Aorta (tissue), 5 donors: ENCODE data around the gene BCAS1. TPM values are rescaled to one million over a fixed set of nuclear protein-coding genes. Genes with fewer than 3 reads are reported as not detected.

Experiments used
- ATAC-seq: fragments of 200-7000 bp; cut with Tn5 transposase; one replicate; pipeline ENCODE4 v1.9.1; 2022; ENCODE audit warnings: moderate library complexity; ENCODE audit not compliant: low FRiP score
- DNase-seq, 2 donors: peaks; one replicate each; pipeline ENCODE4 v3.0.0-alpha.2; 2020
- H3K27ac ChIP-seq, 2 donors: one replicate each; pipeline ENCODE4 v1.5.1; 2013; ENCODE audit warnings: low read length in 2 of 2, mild to moderate bottlenecking in 2 of 2, moderate library complexity in 2 of 2, control low read depth in 1 of 2, inconsistent platforms in 1 of 2, low read depth in 1 of 2
- H3K27me3 ChIP-seq, 2 donors: one replicate each; pipeline ENCODE4 v1.6.1; 2013; ENCODE audit warnings: control low read depth in 1 of 2, low read length in 1 of 2, mild to moderate bottlenecking in 1 of 2, moderate library complexity in 1 of 2; ENCODE audit not compliant: insufficient read depth in 2 of 2, control insufficient read depth in 1 of 2
- H3K36me3 ChIP-seq, 2 donors: one replicate each; pipeline ENCODE4 v1.6.1; 2013; ENCODE audit warnings: control low read depth in 1 of 2, low read length in 1 of 2, mild to moderate bottlenecking in 1 of 2; ENCODE audit not compliant: insufficient read depth in 2 of 2, control insufficient read depth in 1 of 2
- H3K4me1 ChIP-seq, 2 donors: one replicate each; pipeline ENCODE4 v1.6.1; 2013; ENCODE audit warnings: low read length in 2 of 2, control low read depth in 1 of 2, mild to moderate bottlenecking in 1 of 2, moderate library complexity in 1 of 2; ENCODE audit not compliant: insufficient read depth in 2 of 2, control insufficient read depth in 1 of 2
- H3K4me3 ChIP-seq, 2 donors: one replicate each; pipeline ENCODE4 v1.5.1; 2013; ENCODE audit warnings: low read length in 2 of 2, control low read depth in 1 of 2, mild to moderate bottlenecking in 1 of 2
- H3K9me3 ChIP-seq: one replicate; pipeline ENCODE4 v1.6.1; 2013; ENCODE audit warnings: mild to moderate bottlenecking, low read length; ENCODE audit not compliant: control insufficient read depth
- WGBS, 2 donors: extraction: QIAGEN DNeasy Blood & Tissue Kit; methylation state at CpG; one replicate each; pipeline ENCODE4 v1.1.7; 2013; 5-methylcytosine and 5-hydroxymethylcytosine counted together
- intact Hi-C, 2 donors: fragments of 100-400 bp; cut with DNase I; formaldehyde crosslinking; loops; one replicate each; pipeline versions ENCODE4 v1.14.2 to v1.15.0; 2022
- polyA plus RNA-seq, 2 donors: library from polyadenylated mRNA; stranded (reverse); fragments of 200-250 nt; gene quantifications; one replicate each; pipeline ENCODE4 v1.2.3, GENCODE V29; 2013
- total RNA-seq, 2 donors: library from RNA; stranded (reverse); fragmentation: NEBNext Ultra II Directional; extraction: Animal tissue kit (Norgen Biotek cat#: 25700); gene quantifications; one replicate each; pipeline ENCODE4 v1.2.1, GENCODE V29; 2021
- donor health status: healthy with polysubstance abuse.
- donor health status: Bipolar disorder and iron deficiency.
- donor health status: DM: no; HTN: no; CAD: no.
- donor health status: DM: no; HTN: no; CAD: no.
- donor health status: DM: yes; HTN: yes; CAD: no.

The BCAS1 gene
- total and polyA plus RNA-seq, 4 donors = 0.51 to 8.9 (median 1.8) TPM

DNA sequence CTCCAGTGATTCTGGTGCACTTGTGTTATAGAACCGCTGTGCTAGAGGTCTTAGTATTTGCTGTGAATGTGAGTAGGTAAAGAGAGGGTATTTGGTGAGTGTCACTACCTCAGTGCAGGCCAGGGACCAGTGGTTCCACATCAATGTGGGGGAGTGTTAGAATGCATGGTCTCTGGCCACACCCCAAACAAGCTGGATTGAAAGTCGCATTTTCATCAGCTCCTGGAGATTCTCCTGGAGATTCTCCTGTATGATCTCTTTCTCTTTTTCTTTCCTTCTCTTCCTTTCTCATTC is 26.8 kb upstream of the BCAS1 start:
- H3K9me3 ChIP-seq = no peaks in the 10 kb centered on the region
- no peaks in the 10 kb centered on the region for H3K27me3 ChIP-seq
- no peak for DNase-seq
- intact Hi-C loops = loop anchor here (2.0 to 10.0 kb wide), 3 partner anchors 102 to 550 kb away; no protein-coding TSS in a partner anchor
- H3K36me3 ChIP-seq = no peaks in the 10 kb centered on the region
- H3K4me3 ChIP-seq = no peak overlapping the region
- no peak overlapping the region for H3K27ac ChIP-seq
- ATAC-seq = no peak
- WGBS, 2 donors = 74 to 83% methylated on average over 2 of the region's 2 CpGs
- H3K4me1 ChIP-seq = no peaks in the 10 kb centered on the region

DNA sequence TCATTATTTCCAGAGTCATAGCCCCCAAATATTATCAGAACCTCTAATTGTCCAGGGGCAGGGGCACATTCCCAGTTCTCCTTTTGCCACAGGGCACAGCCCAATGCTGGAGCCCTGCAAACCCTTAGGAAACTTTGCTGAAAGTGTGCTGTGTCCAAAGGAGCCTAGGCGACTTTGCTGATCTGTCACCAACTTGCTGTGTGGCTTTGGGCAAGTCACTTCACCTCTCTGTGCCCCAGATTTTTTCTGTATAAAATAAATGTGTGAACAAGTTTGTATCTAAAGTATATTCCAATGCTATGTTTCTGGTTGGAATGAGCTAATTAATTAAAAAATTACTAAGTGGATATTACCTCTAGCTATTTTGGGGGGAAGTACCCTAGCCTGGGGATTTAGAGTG is 25.4 kb upstream of the BCAS1 start:
- intact Hi-C loops = loop anchor here (2.0 to 10.0 kb wide), 3 partner anchors 103 to 551 kb away; no protein-coding TSS in a partner anchor
- DNase-seq = no peak
- H3K4me3 ChIP-seq = no peak overlapping the region
- no peaks in the 10 kb centered on the region for H3K27me3 ChIP-seq
- no peaks in the 10 kb centered on the region for H3K9me3 ChIP-seq
- H3K4me1 ChIP-seq = no peaks in the 10 kb centered on the region
- no peak for ATAC-seq
- H3K27ac ChIP-seq = no peak overlapping the region
- WGBS, 2 donors = 80 to 88% methylated on average over 1 of the region's 1 CpG
- no peaks in the 10 kb centered on the region for H3K36me3 ChIP-seq

DNA sequence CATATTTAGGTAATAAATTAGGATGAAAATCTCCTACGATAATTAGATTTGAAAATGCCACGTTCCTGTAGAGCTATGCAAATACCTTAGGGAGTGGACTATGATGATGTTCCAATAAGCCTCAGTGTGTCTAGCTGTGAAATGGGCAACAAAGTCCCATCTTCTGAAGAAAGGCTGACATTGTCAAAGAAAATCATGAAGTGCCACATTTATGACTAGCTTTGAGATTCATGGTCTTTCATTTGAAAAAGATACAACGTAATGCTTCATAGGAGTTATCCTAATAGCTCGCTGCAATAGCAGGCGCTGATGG is 23.8 kb upstream of the BCAS1 start:
- no peaks in the 10 kb centered on the region for H3K36me3 ChIP-seq
- DNase-seq (no peak), ATAC-seq (no peak)
- H3K27me3 ChIP-seq = no peaks in the 10 kb centered on the region
- no peaks in the 10 kb centered on the region for H3K9me3 ChIP-seq
- 81 to 84% methylated on average over 5 of the region's 5 CpGs for WGBS, 2 donors
- no peak overlapping the region for H3K27ac ChIP-seq
- no peaks in the 10 kb centered on the region for H3K4me1 ChIP-seq
- H3K4me3 ChIP-seq = no peak overlapping the region
- intact Hi-C loops = loop anchor here in 1 of 2 donors (10.0 kb wide), 1 partner anchor 551 kb away; no protein-coding TSS in a partner anchor

DNA sequence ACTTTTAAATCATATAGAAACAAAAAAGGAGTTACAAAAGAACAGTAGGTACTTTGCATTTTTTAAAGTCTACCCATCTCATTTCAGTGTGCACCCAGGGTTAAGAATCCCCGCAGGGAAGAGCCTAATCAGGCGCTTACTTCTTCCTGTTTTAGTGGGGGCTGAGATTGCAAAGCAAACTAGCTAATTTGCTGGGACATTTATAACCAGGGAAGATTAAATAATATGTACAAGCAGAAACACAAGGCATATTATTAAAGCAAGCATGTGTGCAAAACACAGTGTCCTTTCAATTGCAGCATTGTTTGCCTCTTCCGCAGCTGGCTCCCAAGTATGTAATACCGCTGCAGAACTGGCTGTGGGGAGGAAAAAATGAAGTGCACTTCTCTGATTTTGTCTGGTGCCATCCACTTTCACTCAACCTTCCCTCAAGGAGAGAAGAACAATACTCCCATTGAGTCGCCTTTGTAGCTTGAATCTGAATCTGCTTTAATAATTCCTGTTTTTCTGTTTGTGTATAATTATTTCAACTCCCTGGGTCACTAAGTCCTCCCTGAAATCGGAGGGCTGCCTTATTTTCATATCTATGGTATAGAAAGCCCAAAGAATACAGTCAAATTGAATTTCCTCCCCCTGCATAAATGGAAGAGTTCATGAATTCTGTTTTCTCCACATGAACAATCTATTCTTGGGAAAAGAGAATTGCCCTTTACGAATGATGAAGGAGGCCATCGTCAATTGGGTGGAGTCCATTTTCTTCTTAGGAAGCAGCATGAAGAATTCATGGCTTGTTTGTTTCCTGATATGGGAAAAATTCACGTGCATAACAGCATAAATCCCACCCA is 23.3 kb upstream of the BCAS1 start:
- intact Hi-C loops = loop anchor here in 1 of 2 donors (10.0 kb wide), 1 partner anchor 551 kb away; no protein-coding TSS in a partner anchor
- Histone ChIP-seq H3K4me1 (no peaks in the 10 kb centered on the region), H3K27me3 (no peaks in the 10 kb centered on the region), H3K27ac (no peak overlapping the region), H3K9me3 (no peaks in the 10 kb centered on the region), H3K4me3 (no peak overlapping the region), H3K36me3 (no peaks in the 10 kb centered on the region)
- WGBS, 2 donors = 49% methylated on average over 9 of the region's 9 CpGs
- DNase-seq (no peak), ATAC-seq (no peak)

DNA sequence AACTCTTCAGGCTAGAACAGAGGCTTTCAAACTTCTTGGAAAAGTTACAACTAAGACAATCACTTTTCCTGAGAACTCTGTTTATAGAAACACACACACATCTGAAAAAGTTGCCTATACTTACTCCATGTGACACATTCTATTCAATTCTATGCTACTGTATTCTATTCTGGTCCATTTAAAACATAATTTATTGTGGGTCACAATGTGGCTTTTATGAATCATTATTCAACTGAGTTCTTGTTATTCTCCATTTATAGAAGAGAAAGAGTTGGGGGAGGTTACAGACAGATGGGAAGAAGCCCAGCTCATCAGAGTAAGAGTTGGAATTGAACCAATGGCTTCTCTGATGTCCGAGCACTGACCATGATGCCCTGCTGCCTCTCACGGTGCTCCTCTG is 21.6 kb upstream of the BCAS1 start:
- 38 to 47% methylated on average over 2 of the region's 2 CpGs for WGBS, 2 donors
- no peak for ATAC-seq
- Histone ChIP-seq H3K9me3 (no peaks in the 10 kb centered on the region), H3K36me3 (no peaks in the 10 kb centered on the region), H3K27ac (no peak overlapping the region), H3K4me1 (no peaks in the 10 kb centered on the region), H3K27me3 (no peaks in the 10 kb centered on the region), H3K4me3 (no peak overlapping the region)
- no peak for DNase-seq
- intact Hi-C loops = loop anchor here in 1 of 2 donors (10.0 kb wide), 1 partner anchor 553 kb away; no protein-coding TSS in a partner anchor

DNA sequence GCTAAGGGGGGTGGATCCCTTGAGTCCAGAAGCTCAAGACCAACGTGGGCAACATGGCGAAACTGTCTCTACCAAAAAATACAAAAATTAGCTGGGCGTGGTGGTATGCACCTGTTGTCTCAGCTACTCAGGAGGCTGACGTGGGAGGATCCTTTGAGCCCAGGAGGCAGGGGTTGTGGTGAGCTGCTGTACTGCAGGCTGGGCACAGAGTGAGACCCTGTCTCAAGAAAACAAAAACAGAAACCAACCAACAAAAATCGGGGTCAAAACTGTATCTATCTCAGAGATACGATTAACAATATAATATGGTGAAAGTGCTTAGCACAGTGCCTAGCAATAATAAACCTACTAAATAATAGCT is 20.7 kb upstream of the BCAS1 start:
- Histone ChIP-seq H3K4me3 (no peak overlapping the region), H3K27ac (no peak overlapping the region), H3K4me1 (no peaks in the 10 kb centered on the region), H3K9me3 (no peaks in the 10 kb centered on the region), H3K36me3 (no peaks in the 10 kb centered on the region), H3K27me3 (no peaks in the 10 kb centered on the region)
- intact Hi-C loops = loop anchor here in 1 of 2 donors (10.0 kb wide), 1 partner anchor 554 kb away; no protein-coding TSS in a partner anchor
- no peak for DNase-seq
- no peak for ATAC-seq
- 63 to 83% methylated on average over 6 of the region's 6 CpGs for WGBS, 2 donors

DNA sequence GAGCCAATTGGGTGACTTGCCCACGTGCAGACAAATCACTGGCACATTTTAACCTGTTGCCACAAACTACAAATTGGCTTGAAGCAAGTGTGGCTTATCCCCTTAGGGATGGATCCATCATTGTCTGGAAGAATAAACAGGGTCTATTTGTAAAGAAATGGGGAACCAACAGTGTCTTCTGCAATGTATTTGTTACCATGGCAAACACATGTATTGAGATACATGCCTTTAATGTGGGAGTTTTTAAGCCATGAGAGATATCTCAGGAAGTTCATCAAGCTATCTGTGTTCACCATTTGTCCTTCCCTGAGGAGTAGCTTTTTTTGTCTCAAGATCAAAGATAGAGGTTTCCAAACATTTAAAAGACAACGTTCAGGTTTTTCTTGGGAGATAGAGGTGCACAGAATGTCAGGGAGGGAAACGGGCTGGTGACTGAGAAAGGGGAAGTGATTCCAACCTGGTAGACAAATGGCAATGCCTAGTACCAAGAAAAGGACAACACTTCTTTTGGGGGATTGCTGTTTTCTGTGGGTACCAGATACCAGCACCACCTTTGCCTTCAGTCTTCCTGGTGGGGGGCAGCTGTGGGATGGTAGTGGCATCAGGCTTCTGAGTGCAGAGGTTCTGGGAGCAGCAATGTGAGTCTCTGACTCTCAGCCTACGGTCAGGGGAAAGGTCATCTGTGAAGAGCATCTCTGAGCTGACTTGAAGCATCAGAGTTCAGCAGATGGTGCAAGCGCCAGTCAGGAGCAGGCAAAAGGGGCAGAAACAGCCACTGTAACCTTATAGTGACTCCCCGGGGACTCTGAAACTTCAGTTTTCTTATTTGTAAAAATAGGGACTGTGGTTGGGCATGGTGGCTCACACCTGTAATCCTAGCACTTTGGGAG is 20.1 kb upstream of the BCAS1 start:
- no peaks in the 10 kb centered on the region for H3K9me3 ChIP-seq
- no peak overlapping the region for H3K27ac ChIP-seq
- WGBS, 2 donors = 54 to 61% methylated on average over 6 of the region's 6 CpGs
- H3K4me1 ChIP-seq = no peaks in the 10 kb centered on the region
- no peak for DNase-seq
- H3K27me3 ChIP-seq = no peaks in the 10 kb centered on the region
- ATAC-seq = no peak
- intact Hi-C loops = loop anchor here in 1 of 2 donors (10.0 kb wide), 1 partner anchor 554 kb away; no protein-coding TSS in a partner anchor
- H3K36me3 ChIP-seq = no peaks in the 10 kb centered on the region
- H3K4me3 ChIP-seq = no peak overlapping the region

DNA sequence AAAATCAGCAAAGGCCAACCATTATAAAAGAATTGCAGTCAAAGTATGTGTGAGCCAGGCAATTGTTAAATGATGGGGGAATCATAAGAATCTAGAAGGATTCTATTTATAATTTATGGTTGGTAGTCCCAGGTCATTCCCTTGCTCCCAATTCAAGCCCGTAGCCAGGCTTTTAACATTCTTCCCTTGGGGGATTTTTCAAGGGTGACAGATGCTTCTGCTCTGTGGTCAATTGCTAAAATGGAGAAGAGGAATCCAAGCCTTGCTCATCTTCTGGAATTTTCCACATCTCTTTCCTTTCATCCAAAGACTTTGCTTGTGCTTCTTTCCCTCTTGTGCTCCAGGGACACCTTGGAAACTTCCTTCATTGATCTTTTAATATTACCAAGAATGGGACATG is 18.0 kb upstream of the BCAS1 start:
- H3K36me3 ChIP-seq = no peaks in the 10 kb centered on the region
- H3K9me3 ChIP-seq = no peaks in the 10 kb centered on the region
- intact Hi-C loops = no loop called here
- H3K4me3 ChIP-seq = no peak overlapping the region
- no peak for DNase-seq
- H3K4me1 ChIP-seq = no peaks in the 10 kb centered on the region
- no peaks in the 10 kb centered on the region for H3K27me3 ChIP-seq
- WGBS, 2 donors = 33 to 47% methylated on average over 1 of the region's 1 CpG
- ATAC-seq = no peak
- no peak overlapping the region for H3K27ac ChIP-seq
